Vagina (tissue), 2 donors: ENCODE results near the gene DDX10. TPM values are rescaled to one million over a fixed set of nuclear protein-coding genes. Genes with fewer than 3 reads are reported as not detected.

Source experiments
- DNase-seq, 2 donors: peaks; one replicate each; pipeline ENCODE4 v3.0.0-alpha.2; 2017; ENCODE audit errors: extremely low spot score in 2 of 2
- H3K27ac ChIP-seq: fragments of 200-600 bp; sonication (generic); one replicate; pipeline ENCODE4 v1.5.1; 2019
- H3K27me3 ChIP-seq: fragments of 200-600 bp; sonication (generic); one replicate; pipeline ENCODE4 v1.5.1; 2019
- H3K36me3 ChIP-seq, 2 donors: fragments of 200-600 bp; sonication (generic); one replicate each; pipeline ENCODE4 v1.5.1; 2017 to 2019
- H3K4me1 ChIP-seq: fragments of 200-600 bp; sonication (generic); one replicate; pipeline ENCODE4 v1.5.1; 2019
- H3K4me3 ChIP-seq, 2 donors: fragments of 200-600 bp; sonication (generic); 1 replicate in 1 of 2; 2 replicates in 1 of 2; pipeline ENCODE4 v1.5.1; 2016 to 2019
- H3K9me3 ChIP-seq: fragments of 200-600 bp; sonication (generic); one replicate; pipeline ENCODE4 v1.5.1; 2019
- POLR2A ChIP-seq, 2 donors: fragments of 450-650 bp; IDR thresholded peaks; one replicate each; pipeline ENCODE4 v1.6.1; 2017; ENCODE audit warnings: antibody characterized with exemption in 2 of 2, mild to moderate bottlenecking in 2 of 2, moderate library complexity in 2 of 2
- POLR2AphosphoS5 ChIP-seq, 2 donors: sonication (generic); formaldehyde crosslinking; IDR thresholded peaks; one replicate each; pipeline ENCODE4 v1.9.0; 2017; ENCODE audit warnings: antibody characterized with exemption in 2 of 2, mild to moderate bottlenecking in 2 of 2, low read depth in 1 of 2; ENCODE audit not compliant: insufficient read depth in 1 of 2
- intact Hi-C: fragments of 100-400 bp; cut with DNase I; formaldehyde crosslinking; loops from one replicate; pipeline ENCODE4 v1.15.1; 2023
- total RNA-seq: library from RNA; depleted of rRNA; stranded (reverse); fragments of >200 nt; gene quantifications from one replicate; pipeline ENCODE4 v1.2.3, GENCODE V29; 2016
- TF ChIP-seq, protein P1 (sequence below), 3 experiments: fragments of 450-650 bp in 2 of 3; fragments of 200-600 bp in 1 of 3; sonication (generic) in 1 of 3; IDR thresholded peaks; one replicate each; pipeline ENCODE4 v1.5.1; 2017 to 2019; ENCODE audit warnings: antibody characterized with exemption in 3 of 3, mild to moderate bottlenecking in 2 of 3, moderate library complexity in 2 of 3

DDX10 gene
- total RNA-seq, 1 donor from 2014 or later: 23.8 TPM

DNA sequence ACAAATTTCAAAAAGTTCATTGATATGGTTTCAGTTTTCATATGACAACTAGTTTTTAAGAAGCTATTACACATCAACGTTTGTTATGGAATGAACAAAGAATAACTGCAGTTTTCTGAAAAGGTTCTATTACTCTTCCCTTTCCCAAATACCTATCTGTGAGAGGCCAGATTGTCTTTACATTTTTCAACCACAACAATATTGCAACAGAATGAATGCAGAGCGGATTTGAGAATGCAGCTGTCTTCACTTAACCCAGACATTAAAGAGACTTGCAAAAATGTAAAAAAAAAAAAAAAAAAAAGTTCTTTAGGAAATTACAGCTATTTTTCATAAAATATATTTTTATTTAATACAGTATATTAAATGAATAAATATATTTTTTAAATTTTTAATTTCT, 250.8 kb downstream of the DDX10 start:
- H3K4me3 ChIP-seq: no peak overlapping the region
- H3K4me1 ChIP-seq: no peaks in the 10 kb centered on the region
- H3K27ac ChIP-seq: no peak overlapping the region
- H3K9me3 ChIP-seq: no peaks in the 10 kb centered on the region
- TF ChIP-seq POLR2A (IDR thresholded peaks at IDR 0.05) (no peak), POLR2AphosphoS5 (IDR thresholded peaks at IDR 0.05; ENCODE audit: insufficient read depth in 1 of 2, low read depth in 1 of 2) (no peak)
- TF ChIP-seq, protein P1, sequence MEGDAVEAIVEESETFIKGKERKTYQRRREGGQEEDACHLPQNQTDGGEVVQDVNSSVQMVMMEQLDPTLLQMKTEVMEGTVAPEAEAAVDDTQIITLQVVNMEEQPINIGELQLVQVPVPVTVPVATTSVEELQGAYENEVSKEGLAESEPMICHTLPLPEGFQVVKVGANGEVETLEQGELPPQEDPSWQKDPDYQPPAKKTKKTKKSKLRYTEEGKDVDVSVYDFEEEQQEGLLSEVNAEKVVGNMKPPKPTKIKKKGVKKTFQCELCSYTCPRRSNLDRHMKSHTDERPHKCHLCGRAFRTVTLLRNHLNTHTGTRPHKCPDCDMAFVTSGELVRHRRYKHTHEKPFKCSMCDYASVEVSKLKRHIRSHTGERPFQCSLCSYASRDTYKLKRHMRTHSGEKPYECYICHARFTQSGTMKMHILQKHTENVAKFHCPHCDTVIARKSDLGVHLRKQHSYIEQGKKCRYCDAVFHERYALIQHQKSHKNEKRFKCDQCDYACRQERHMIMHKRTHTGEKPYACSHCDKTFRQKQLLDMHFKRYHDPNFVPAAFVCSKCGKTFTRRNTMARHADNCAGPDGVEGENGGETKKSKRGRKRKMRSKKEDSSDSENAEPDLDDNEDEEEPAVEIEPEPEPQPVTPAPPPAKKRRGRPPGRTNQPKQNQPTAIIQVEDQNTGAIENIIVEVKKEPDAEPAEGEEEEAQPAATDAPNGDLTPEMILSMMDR (IDR thresholded peaks at IDR 0.05): no peak
- DNase-seq: no peak
- intact Hi-C loops: no loop called here
- H3K27me3 ChIP-seq: no peaks in the 10 kb centered on the region
- no peaks in the 10 kb centered on the region for H3K36me3 ChIP-seq

DNA sequence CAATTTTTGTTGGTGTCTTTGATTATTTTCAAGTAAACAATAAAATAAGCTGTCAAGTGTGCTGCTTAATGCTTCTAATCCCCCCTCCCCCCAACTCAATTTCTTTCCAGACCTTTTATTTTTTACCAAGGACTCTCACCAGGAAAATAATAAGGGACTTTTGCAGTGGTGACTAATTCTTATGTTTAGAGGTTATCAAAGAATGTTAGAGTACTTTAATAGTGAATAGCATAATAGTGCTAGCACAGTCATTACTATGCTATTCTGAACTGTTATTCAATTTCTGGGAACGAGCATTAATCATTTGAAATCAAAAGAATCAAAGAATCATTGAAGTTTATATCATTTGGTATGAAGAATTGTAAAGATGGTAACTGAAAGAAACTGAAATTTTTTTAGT, 251.4 kb downstream of the DDX10 start:
- TF ChIP-seq, protein P1 (IDR thresholded peaks at IDR 0.05): no peak
- no peak for TF ChIP-seq POLR2AphosphoS5 (IDR thresholded peaks at IDR 0.05; ENCODE audit: insufficient read depth in 1 of 2, low read depth in 1 of 2)
- no peak for TF ChIP-seq POLR2A (IDR thresholded peaks at IDR 0.05)
- intact Hi-C loops: no loop called here

DNA sequence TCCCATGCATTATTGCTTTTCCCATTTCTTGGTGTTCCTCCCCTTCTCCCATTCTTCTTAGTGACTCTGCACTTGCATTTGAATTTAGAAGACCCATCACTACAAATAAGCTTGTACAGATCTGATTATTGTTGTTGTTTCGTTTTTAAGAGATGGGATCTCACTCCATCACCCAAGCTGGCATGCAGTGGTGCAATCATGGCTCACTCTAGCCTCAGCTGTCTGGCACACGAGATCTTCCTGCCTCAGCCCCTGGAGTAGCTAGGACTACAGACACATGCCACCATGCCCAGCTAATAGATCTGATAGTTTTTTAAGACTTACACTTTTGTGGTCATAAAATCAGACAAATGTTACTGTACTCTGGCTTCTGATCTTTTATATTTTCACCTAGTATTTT, 252.1 kb downstream of the DDX10 start:
- no peak overlapping the region for H3K4me3 ChIP-seq
- H3K36me3 ChIP-seq: no peaks in the 10 kb centered on the region
- no peaks in the 10 kb centered on the region for H3K27me3 ChIP-seq
- no peak overlapping the region for H3K27ac ChIP-seq
- intact Hi-C loops: no loop called here
- DNase-seq: no peak
- no peaks in the 10 kb centered on the region for H3K9me3 ChIP-seq
- TF ChIP-seq POLR2A (IDR thresholded peaks at IDR 0.05): no peak
- TF ChIP-seq, protein P1 (IDR thresholded peaks at IDR 0.05): no peak
- no peak for TF ChIP-seq POLR2AphosphoS5 (IDR thresholded peaks at IDR 0.05; ENCODE audit: insufficient read depth in 1 of 2, low read depth in 1 of 2)
- no peaks in the 10 kb centered on the region for H3K4me1 ChIP-seq

More for the DNA sequence above, 251.4 kb downstream of the DDX10 start:
- H3K4me3 ChIP-seq: no peak overlapping the region
- no peaks in the 10 kb centered on the region for H3K36me3 ChIP-seq
- no peak overlapping the region for H3K27ac ChIP-seq
- H3K9me3 ChIP-seq: no peaks in the 10 kb centered on the region
- no peaks in the 10 kb centered on the region for H3K27me3 ChIP-seq
- DNase-seq: no peak
- no peaks in the 10 kb centered on the region for H3K4me1 ChIP-seq

DNA sequence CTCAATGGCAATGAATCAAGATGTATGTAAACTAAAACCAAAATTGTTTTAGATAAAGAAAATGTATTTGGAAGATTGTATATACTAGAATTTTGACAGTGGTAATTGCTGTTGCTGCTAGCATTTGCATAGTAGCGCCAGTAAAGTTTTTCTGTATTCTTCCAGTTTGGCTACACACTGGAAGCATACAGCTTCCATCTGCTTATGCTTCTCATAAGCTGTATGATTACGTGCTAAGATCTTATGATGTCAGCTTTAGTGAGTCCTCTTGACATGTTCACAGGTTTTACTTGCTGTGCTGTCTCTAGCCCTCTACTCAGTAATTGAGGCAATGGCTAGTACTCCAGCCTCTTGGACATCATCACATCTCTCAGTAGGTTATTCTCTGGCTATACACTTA, 256.3 kb downstream of the DDX10 start:
- H3K9me3 ChIP-seq: no peaks in the 10 kb centered on the region
- no peak overlapping the region for H3K4me3 ChIP-seq
- H3K27me3 ChIP-seq: no peaks in the 10 kb centered on the region
- no peak for DNase-seq
- TF ChIP-seq POLR2A (IDR thresholded peaks at IDR 0.05): no peak
- TF ChIP-seq POLR2AphosphoS5 (IDR thresholded peaks at IDR 0.05; ENCODE audit: insufficient read depth in 1 of 2, low read depth in 1 of 2): no peak
- TF ChIP-seq, protein P1 (IDR thresholded peaks at IDR 0.05): no peak
- no peaks in the 10 kb centered on the region for H3K36me3 ChIP-seq
- no peaks in the 10 kb centered on the region for H3K4me1 ChIP-seq
- no peak overlapping the region for H3K27ac ChIP-seq
- intact Hi-C loops: no loop called here

DNA sequence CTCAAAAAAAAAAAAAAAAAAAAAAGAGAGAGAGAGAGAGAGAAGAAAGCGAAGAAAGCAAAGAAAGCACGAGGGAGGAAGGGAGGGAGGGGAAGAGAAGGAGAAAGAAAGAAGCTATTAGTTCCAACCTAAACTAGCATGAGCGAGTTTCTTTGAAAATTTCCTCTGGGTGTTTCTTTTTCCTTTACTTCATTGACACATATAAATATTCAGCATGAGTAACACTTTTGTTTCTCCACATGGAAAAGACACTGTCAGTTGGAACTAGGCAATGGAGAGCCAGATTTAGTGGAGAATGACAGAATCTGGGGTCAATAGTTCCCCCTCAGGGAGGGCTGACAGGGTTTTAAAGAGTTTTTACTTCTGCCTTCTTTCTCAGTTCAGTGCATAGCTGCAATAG, 257.4 kb downstream of the DDX10 start:
- no peak for TF ChIP-seq POLR2A (IDR thresholded peaks at IDR 0.05)
- TF ChIP-seq POLR2AphosphoS5 (IDR thresholded peaks at IDR 0.05; ENCODE audit: insufficient read depth in 1 of 2, low read depth in 1 of 2): no peak
- TF ChIP-seq, protein P1 (IDR thresholded peaks at IDR 0.05): no peak
- no peaks in the 10 kb centered on the region for H3K9me3 ChIP-seq
- H3K4me1 ChIP-seq: no peaks in the 10 kb centered on the region
- DNase-seq: no peak
- H3K4me3 ChIP-seq: no peak overlapping the region
- intact Hi-C loops: no loop called here
- H3K27me3 ChIP-seq: no peaks in the 10 kb centered on the region
- no peaks in the 10 kb centered on the region for H3K36me3 ChIP-seq
- H3K27ac ChIP-seq: no peak overlapping the region
